Activated T-cell treated with anti-CD3 and anti-CD28 coated beads, Interleukin-2, amount 50 U/mL, for 48 hours (primary cell): Measurements from ENCODE around the gene TMBIM4.

Experiments
- DNase-seq, 2 experiments: peaks; one replicate each; pipeline ENCODE4 v3.0.0-alpha.2; 2020

Gene TMBIM4

DNA sequence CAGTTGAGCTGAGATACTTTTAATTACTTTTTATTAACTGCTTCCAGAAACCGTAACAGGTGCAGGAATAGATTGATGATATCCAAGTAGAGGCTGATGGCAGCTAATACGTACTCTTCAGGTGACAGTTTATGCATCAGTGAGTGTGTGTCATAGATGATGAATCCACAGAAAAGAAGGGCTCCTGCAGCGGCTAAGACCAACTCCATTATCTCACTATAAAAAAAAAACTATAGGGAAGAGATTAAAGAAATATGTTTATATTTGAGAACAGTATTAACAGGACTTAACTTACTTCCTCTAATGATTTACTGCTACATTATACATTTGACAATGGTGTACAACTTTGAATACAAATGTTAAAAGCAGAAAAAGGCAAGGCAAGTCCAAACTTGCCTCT lies 31.9 kb downstream of the TMBIM4 start:
- DNase-seq, result no peak

- no peak for DNase-seq
Observed at GRCh38 chr12:66132408-66132807, 37.4 kb downstream of the TMBIM4 start.

DNA sequence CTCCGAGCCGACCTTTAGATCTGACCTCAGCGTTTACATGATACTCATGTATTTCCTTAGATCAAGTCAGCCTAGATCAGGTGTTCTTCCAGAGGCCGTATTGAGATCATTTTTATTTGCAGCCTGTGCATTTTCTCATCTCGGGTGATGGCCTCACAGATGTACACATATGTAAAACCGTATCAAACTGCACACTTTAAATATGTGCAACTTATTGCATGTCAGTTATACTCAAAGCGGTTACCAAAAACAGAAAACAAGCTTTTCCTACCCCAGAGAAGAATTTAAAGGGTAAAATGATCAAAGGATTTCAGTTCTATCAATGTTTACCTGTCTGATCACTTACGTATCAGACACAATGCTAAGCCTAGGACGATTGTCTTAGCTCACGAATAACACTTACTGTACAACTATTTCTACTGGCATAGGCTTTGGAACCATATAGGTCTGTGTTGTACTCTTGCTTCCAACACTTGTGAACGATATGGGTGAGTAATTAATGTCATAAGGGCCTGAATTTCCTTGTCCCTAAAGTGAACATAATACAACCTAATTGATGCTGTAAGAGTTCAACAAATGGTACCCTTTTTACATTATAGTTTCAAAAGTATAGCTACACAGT lies 38.6 kb downstream of the TMBIM4 start:
- no peak for DNase-seq

GRCh38 chr12:66130267-66131066 lies 39.3 kb downstream of the TMBIM4 start, which contains the start of gene LLPH:
Gene LLPH (minus strand): TSS chr12:66130750. CDS start chr12:66129106, 1,644 bp downstream.
- DNase-seq, result peak; percentile 92 to 93

- DNase-seq, result no peak
Observed at GRCh38 chr12:66129934-66130266, 39.9 kb downstream of the TMBIM4 start.

- DNase-seq, result no peak
Observed at GRCh38 chr12:66127650-66128049, 42.1 kb downstream of the TMBIM4 start.

DNA sequence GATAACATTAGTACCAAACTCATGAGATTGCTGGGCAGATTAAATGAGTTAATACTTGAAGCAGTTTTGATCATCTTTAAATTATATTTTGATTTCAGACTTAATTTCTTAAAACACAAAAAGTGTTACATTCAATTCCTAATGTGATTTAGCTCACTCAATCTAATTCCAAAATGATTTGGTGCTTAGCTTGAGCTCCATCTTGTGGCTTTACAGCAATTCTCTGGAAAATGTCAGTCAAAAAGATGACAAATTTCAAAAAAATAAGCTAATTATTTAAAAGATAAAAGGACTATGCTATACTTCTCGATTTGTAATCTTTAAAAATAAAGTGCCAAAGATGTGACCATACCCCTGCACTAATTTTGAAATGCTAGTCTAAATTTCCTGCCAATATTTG lies 49.3 kb downstream of the TMBIM4 start:
- DNase-seq, result no peak

- no peak for DNase-seq
Observed at GRCh38 chr12:66119870-66120241, 49.9 kb downstream of the TMBIM4 start.

- DNase-seq, result no peak
Observed at GRCh38 chr12:66119229-66119869, 50.4 kb downstream of the TMBIM4 start.

- no peak for DNase-seq
Observed at GRCh38 chr12:66118240-66118891, 51.4 kb downstream of the TMBIM4 start.

DNA sequence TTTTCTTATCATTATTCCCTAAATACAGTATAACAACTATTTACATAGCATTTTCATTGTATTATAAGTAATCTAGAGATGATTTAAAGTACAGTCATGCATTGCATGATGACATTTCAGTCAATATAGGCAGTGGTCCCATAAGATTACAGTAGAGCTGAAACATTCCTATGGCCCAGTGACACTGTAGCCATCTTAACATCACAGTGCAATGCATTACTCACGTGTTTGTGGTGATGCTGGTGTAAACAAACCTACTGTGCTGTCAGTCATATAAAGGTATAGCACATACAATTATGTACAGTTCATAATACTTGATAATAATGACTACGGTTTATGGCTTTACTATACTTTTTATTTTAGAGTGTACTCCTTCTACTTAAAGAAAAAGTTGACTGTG lies 52.6 kb downstream of the TMBIM4 start:
- DNase-seq, result no peak

DNA sequence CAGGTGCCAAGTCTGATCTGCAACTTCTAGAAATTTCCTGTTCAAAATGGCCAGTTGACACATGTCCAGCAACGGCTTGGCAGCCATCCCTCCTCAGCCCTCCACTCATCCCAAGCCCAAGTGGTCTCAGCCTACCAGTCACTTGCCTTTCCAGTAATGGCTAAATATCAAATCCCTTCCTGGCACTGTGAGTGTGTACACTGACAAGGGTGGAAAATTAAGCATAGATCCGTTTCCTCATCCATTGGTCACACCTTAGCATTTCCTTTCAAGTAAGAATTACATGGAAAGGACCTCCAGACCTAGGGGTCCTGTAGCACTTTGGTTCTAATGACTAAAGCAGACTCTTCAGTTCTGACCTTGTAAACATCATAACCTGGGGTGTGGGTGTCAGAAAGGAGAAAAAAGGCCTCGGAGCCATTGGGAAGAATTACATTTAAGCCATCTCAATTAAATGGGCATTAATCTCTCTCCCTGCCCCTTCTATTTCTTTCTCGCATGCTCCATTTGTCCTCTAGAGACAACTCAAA lies 54.7 kb downstream of the TMBIM4 start:
- DNase-seq, result no peak

DNA sequence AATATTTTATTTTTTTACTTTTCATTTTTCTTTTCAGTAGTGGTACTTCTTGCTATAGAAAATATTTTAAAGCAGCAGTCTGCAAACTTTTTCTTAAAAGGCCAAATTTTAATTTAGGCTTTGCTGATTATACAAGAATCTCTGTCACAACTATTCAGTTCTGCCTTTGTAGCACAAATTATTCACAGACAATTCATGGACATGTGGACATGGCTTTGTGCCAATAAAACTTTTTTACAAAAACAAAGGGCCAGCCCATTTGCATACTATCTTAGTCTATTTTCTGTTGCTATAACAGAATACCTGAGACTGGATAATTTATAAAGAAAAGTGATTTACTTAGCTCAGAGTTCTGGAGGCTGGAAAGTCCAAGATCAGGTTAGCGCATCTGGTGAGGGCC lies 56.3 kb downstream of the TMBIM4 start:
- DNase-seq, result no peak

GRCh38 chr12:66111605-66112004 lies 58.2 kb downstream of the TMBIM4 start:
- no peak for DNase-seq

DNA sequence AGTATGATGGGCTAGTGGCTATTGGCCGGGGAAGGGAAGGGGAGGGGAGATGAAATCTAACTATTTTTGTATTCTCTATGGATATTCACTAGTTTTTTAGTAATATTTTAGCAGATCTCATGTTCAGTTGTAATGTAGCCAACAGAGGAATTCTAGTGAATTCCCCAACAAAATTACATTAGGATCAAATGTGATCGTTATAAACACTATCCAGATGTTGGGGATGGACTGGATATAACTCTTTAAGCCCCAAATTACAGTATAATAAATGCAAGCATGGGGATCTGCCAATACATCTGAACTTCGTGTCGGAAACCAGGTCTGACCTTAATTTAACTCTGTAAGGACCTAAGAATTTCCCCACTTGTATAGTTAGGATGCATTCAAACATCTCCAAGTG lies 60.7 kb downstream of the TMBIM4 start:
- no peak for DNase-seq

- DNase-seq, result no peak
Observed at GRCh38 chr12:66108386-66108785, 61.4 kb downstream of the TMBIM4 start.

- DNase-seq, result peak; percentile 30 to 37
Observed at GRCh38 chr12:66107451-66107915, 62.3 kb downstream of the TMBIM4 start.

- DNase-seq, result no peak
Observed at GRCh38 chr12:66103016-66103913, 66.5 kb downstream of the TMBIM4 start.

DNA sequence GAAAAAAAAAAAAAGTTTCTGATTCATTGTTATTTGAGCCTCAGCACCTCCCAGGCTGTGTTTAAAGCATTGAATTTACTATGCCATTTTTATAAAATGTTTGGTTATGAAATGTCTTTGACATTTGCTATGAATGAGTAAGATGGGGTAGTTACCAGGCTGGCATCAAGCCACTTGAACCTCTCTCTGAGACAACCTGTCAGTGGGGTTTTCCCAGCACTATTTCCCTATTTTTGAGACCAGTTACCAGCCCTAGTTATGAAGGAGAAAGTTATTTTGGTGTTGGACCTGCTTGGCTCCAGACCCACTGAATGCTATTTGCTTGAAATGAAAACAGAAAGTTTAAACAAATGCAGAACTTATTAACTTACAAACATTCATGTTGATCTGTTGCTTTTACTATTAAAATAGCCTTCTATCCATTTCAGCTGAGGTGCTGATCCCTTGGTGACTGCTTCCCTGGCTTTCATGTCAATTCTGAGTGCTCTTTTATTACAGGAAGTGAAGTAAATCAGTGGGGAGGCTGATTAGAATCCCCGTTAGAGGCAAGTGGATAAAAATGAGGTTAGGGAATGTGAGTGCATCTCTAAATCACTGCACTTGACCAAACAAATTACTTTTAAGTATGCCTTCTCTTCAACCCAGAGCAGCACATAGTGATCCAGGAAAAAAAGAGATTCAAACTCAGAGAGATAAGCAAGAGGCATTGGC lies 77.1 kb downstream of the TMBIM4 start:
- no peak for DNase-seq

DNA sequence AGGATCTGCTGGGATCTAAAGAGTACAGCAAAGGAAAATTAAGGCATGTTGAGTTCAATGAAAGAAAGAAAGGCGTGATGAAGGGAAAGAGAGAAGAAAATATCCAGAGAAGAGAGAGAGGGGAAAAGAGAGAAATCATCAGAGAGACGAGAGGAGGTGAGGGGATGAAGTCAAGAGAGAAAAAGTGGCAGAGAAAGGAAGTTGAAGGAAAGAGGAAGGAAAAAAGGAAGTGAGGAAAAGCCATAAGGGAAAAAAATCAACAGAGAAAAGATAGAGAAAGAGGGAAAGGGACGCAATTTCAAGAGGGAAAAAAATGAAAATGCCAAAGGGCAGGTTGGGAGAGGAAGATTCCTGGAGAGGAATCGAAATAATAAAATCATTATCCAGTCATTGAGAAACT lies 79.6 kb downstream of the TMBIM4 start:
- DNase-seq, result no peak

DNA sequence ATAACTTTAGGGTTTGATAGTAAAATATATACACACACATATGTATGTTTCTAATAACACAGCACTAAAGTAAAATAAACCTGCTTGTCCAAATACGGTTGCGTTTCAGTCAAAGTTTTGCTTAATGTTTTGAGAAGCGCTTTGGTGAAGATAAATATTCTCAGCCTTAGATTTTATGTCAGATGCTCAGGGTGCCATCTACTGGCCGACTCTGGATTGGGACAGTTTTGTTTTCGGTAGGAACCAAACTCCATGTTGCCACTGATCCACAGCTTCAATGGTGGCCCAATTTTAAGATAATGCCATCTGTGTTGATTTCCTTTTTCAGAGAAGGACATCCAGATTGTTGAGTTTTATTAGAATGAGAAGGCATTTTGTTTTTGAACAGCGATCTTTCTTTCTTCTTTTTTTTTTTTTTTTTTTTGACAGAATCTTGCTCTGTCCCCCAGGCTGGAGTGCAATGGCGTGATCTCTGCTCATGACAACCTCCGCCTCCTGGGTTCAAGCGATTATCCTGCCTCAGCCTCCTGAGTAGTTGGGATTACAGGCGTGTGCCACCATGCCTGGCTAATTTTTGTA lies 82.3 kb downstream of the TMBIM4 start:
- DNase-seq, result peak; percentile 63 to 67
